Neural progenitor cell (in vitro differentiated cells): ENCODE measurements around the gene SLC6A7. TPM values are rescaled to one million over a fixed set of nuclear protein-coding genes. Genes with fewer than 3 reads are reported as not detected.

Experiments
- DNase-seq: peaks from one replicate; pipeline ENCODE4 v3.0.0-alpha.2; 2016; ENCODE audit warnings: low spot score
- H2AFZ ChIP-seq: fragments of 200-600 bp; sonication (generic); replicated peaks from 2 replicates; pipeline ENCODE4 v1.6.1; 2016; ENCODE audit warnings: antibody characterized with exemption
- H3F3A ChIP-seq: fragments of 200-600 bp; sonication (generic); 2 replicates; pipeline ENCODE4 v1.6.1; 2016; ENCODE audit warnings: antibody characterized with exemption, low read depth
- H3K27ac ChIP-seq: fragments of 200-600 bp; sonication (generic); 2 replicates; pipeline ENCODE4 v1.5.1; 2016; ENCODE audit warnings: mild to moderate bottlenecking
- H3K27me3 ChIP-seq: fragments of 200-600 bp; sonication (generic); 2 replicates; pipeline ENCODE4 v1.6.1; 2016; ENCODE audit warnings: mild to moderate bottlenecking, moderate library complexity
- H3K36me3 ChIP-seq: fragments of 200-600 bp; sonication (generic); 2 replicates; pipeline ENCODE4 v1.5.1; 2016
- H3K4me1 ChIP-seq: fragments of 200-600 bp; sonication (generic); 2 replicates; pipeline ENCODE4 v1.6.1; 2016; ENCODE audit warnings: mixed run types
- H3K4me2 ChIP-seq: fragments of 200-600 bp; sonication (generic); 2 replicates; pipeline ENCODE4 v1.6.1; 2016
- H3K4me3 ChIP-seq: fragments of 200-600 bp; sonication (generic); 2 replicates; pipeline ENCODE4 v1.5.1; 2016
- H3K79me2 ChIP-seq: fragments of 200-600 bp; sonication (generic); 2 replicates; pipeline ENCODE4 v1.6.1; 2016; ENCODE audit warnings: low read depth
- H3K9ac ChIP-seq: fragments of 200-600 bp; sonication (generic); 2 replicates; pipeline ENCODE4 v1.6.1; 2016
- H3K9me3 ChIP-seq: fragments of 200-600 bp; sonication (generic); 2 replicates; pipeline ENCODE4 v1.5.1; 2016; ENCODE audit warnings: low read depth
- H4K20me1 ChIP-seq: fragments of 200-600 bp; sonication (generic); 2 replicates; pipeline ENCODE4 v1.6.1; 2016; ENCODE audit warnings: low read depth
- H3K27ac Mint-ChIP-seq: 3 replicates; pipeline ENCODE4 v1.8.0; 2021; ENCODE audit warnings: mixed read lengths
- H3K27me3 Mint-ChIP-seq: 2 replicates; pipeline ENCODE4 v1.8.0; 2022; ENCODE audit warnings: low read depth, mild to moderate bottlenecking, inconsistent platforms, moderate library complexity, mixed read lengths; ENCODE audit not compliant: insufficient read depth
- H3K36me3 Mint-ChIP-seq: 3 replicates; pipeline ENCODE4 v1.8.0; 2021; ENCODE audit warnings: mixed read lengths
- H3K4me1 Mint-ChIP-seq: 3 replicates; pipeline ENCODE4 v1.8.0; 2021; ENCODE audit warnings: mixed read lengths
- H3K4me3 Mint-ChIP-seq: 3 replicates; pipeline ENCODE4 v1.8.0; 2021; ENCODE audit warnings: mild to moderate bottlenecking, moderate library complexity, mixed read lengths
- H3K9me3 Mint-ChIP-seq: 3 replicates; pipeline ENCODE4 v1.8.0; 2020; ENCODE audit warnings: mixed read lengths
- CTCF ChIP-seq: fragments of 200-600 bp; sonication (generic); IDR thresholded peaks from 2 replicates; pipeline ENCODE4 v1.5.1; 2017; ENCODE audit warnings: antibody characterized with exemption, mild to moderate bottlenecking
- EZH2 ChIP-seq: fragments of 200-600 bp; sonication (generic); IDR thresholded peaks from 2 replicates; pipeline ENCODE4 v1.6.1; 2017; ENCODE audit warnings: antibody characterized with exemption, mild to moderate bottlenecking, moderate library complexity
- EZH2phosphoT487 ChIP-seq: fragments of 200-600 bp; sonication (generic); IDR thresholded peaks from 2 replicates; pipeline ENCODE4 v1.6.1; 2017; ENCODE audit warnings: antibody characterized with exemption
- total RNA-seq: library from RNA; depleted of rRNA; stranded (reverse); fragments of >200 nt; gene quantifications from 2 replicates; pipeline ENCODE4 v1.2.3, GENCODE V29; 2015; ENCODE audit warnings: low replicate concordance

The SLC6A7 gene
- total RNA-seq, 1 donor from 2014 or later, result not detected

- Mint-ChIP-seq H3K36me3 (no peaks in the 10 kb centered on the region), H3K9me3 (no peaks in the 10 kb centered on the region), H3K27me3 (peaks cover 8% of the 10 kb centered on the region), H3K4me1 (peaks cover 24% of the 10 kb centered on the region), H3K4me3 (no peak overlapping the region), H3K27ac (no peak overlapping the region)
- Histone ChIP-seq H3K9ac (no peak overlapping the region), H3K27me3 (peaks cover 12% of the 10 kb centered on the region), H3K27ac (no peak overlapping the region), H3K9me3 (no peaks in the 10 kb centered on the region), H3K79me2 (no peaks in the 10 kb centered on the region), H2AFZ (no peak overlapping the region), H3F3A (peaks cover 6% of the 10 kb centered on the region), H4K20me1 (no peaks in the 10 kb centered on the region), H3K4me3 (no peak overlapping the region), H3K4me1 (peaks cover 12% of the 10 kb centered on the region), H3K36me3 (no peaks in the 10 kb centered on the region), H3K4me2 (no peak overlapping the region)
- TF ChIP-seq EZH2 (no peak), EZH2phosphoT487 (no peak), CTCF (no peak)
- DNase-seq, result no peak
These were observed 23.7 kb downstream of the SLC6A7 start for GRCh38 chr5:150213530-150213929.

- TF ChIP-seq EZH2 (no peak), EZH2phosphoT487 (no peak), CTCF (no peak)
- H3K27me3 Mint-ChIP-seq, result peaks cover 6% of the 10 kb centered on the region
- Histone ChIP-seq H3K9ac (no peak overlapping the region), H3K27me3 (peaks cover 12% of the 10 kb centered on the region), H3K27ac (no peak overlapping the region), H2AFZ (no peak overlapping the region), H3K4me2 (no peak overlapping the region), H3K4me1 (peaks cover 6% of the 10 kb centered on the region), H3K4me3 (no peak overlapping the region), H3K79me2 (no peaks in the 10 kb centered on the region), H4K20me1 (no peaks in the 10 kb centered on the region), H3K9me3 (no peaks in the 10 kb centered on the region), H3K36me3 (no peaks in the 10 kb centered on the region), H3F3A (no peaks in the 10 kb centered on the region)
- peak overlapping the region; percentile 74 for H3K27ac Mint-ChIP-seq
- H3K36me3 Mint-ChIP-seq, result no peaks in the 10 kb centered on the region
- no peak for DNase-seq
- H3K9me3 Mint-ChIP-seq, result no peaks in the 10 kb centered on the region
- H3K4me1 Mint-ChIP-seq, result peaks cover 20% of the 10 kb centered on the region
- H3K4me3 Mint-ChIP-seq, result no peak overlapping the region
These were observed 24.4 kb downstream of the SLC6A7 start for GRCh38 chr5:150214289-150214688.

DNA sequence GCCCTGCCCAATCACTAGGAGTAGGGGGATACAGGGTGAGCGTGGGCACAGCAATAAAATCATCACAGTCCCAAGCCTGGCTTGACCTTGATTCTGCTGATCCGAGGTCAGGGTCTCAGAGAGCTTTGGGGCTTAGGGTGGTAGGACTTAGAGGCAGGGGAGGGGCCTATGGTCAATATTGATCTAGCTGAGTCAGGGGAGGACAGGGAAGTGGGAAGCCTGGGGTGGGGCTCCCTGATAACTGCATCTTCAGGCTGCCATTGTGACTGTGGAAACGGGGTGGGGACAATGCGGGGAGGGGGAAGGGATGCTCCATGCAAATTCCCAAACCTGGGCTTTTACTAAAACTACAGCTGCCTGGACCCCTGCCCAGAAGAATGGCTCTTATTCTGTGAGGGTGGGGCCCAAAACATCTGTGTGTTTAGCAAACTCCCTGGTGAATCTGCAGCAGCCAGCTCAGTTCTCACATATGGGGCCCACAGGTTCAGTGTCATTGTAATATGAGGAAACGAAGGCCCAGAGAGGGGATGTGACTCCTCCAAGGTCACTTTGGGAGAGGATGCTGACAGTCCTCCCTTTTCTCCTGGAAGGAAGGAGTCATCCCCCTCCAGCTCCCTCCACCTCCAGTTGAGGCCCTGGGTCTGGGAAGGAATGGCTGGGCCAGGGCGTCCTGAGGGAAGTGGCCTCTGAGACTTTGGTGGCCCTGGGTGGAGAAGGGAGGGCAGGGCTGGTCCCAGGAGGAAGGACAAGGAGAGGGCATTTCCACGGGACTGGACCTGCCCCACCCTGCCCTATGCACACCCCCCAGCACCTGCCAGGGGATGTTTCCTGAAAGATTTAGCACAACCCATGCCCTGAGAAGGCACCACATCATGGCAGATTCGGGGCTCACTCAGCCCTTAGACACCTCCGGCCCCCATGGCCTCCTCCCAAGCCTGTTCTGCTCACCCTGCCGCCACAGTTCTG lies 26.4 kb downstream of the SLC6A7 start:
- H3K4me2 ChIP-seq, result no peak overlapping the region
- no peak overlapping the region for H2AFZ ChIP-seq
- TF ChIP-seq CTCF, result no peak
- TF ChIP-seq EZH2, result no peak
- TF ChIP-seq EZH2phosphoT487, result no peak
- no peak overlapping the region for H3K27ac ChIP-seq
- H3K9me3 ChIP-seq, result no peaks in the 10 kb centered on the region
- no peak overlapping the region for H3K9ac ChIP-seq
- H3K27me3 ChIP-seq, result peaks cover 12% of the 10 kb centered on the region
- H4K20me1 ChIP-seq, result no peaks in the 10 kb centered on the region
- no peaks in the 10 kb centered on the region for H3F3A ChIP-seq
- no peak overlapping the region for H3K27ac Mint-ChIP-seq
- no peaks in the 10 kb centered on the region for H3K79me2 ChIP-seq
- H3K9me3 Mint-ChIP-seq, result no peaks in the 10 kb centered on the region
- peaks cover 2% of the 10 kb centered on the region for H3K27me3 Mint-ChIP-seq
- no peak overlapping the region for H3K4me3 ChIP-seq
- H3K4me1 Mint-ChIP-seq, result peaks cover 14% of the 10 kb centered on the region
- peaks cover 7% of the 10 kb centered on the region for H3K4me1 ChIP-seq
- no peaks in the 10 kb centered on the region for H3K36me3 ChIP-seq
- no peak overlapping the region for H3K4me3 Mint-ChIP-seq
- no peaks in the 10 kb centered on the region for H3K36me3 Mint-ChIP-seq
- no peak for DNase-seq
